Lung (tissue), 12 donors: ENCODE data around the gene PKHD1. TPM values are rescaled to one million over a fixed set of nuclear protein-coding genes. Genes with fewer than 3 reads are reported as not detected.

Experiments
- ATAC-seq: fragments of 200-7000 bp; cut with Tn5 transposase; one replicate; pipeline ENCODE4 v1.9.1; 2020; ENCODE audit warnings: moderate number of reproducible peaks; ENCODE audit not compliant: insufficient read depth, low FRiP score
- DNase-seq, 3 donors: peaks; one replicate each; pipeline ENCODE4 v3.0.0-alpha.2; 2013 to 2017
- H3K27ac ChIP-seq, 2 donors: one replicate each; pipeline ENCODE4 v1.5.1; 2013; ENCODE audit warnings: mild to moderate bottlenecking in 2 of 2, moderate library complexity in 2 of 2, control low read depth in 1 of 2, inconsistent platforms in 1 of 2, low read depth in 1 of 2, low read length in 1 of 2
- H3K27me3 ChIP-seq, 3 donors: one replicate each; pipeline ENCODE4 v1.5.1; 2013; ENCODE audit warnings: low read length in 2 of 3; ENCODE audit not compliant: control insufficient read depth in 3 of 3, insufficient read depth in 3 of 3
- H3K36me3 ChIP-seq, 4 donors: one replicate each; pipeline ENCODE4 v1.5.1; 2013; ENCODE audit warnings: low read length in 4 of 4, mild to moderate bottlenecking in 1 of 4, moderate library complexity in 1 of 4; ENCODE audit not compliant: control insufficient read depth in 4 of 4, insufficient read depth in 4 of 4
- H3K4me1 ChIP-seq, 5 donors: one replicate each; pipeline ENCODE4 v1.5.1; 2013; ENCODE audit warnings: low read length in 5 of 5, mild to moderate bottlenecking in 2 of 5, moderate library complexity in 1 of 5; ENCODE audit not compliant: control insufficient read depth in 5 of 5, insufficient read depth in 5 of 5
- H3K4me3 ChIP-seq: one replicate; pipeline ENCODE4 v1.5.1; 2013; ENCODE audit warnings: mild to moderate bottlenecking, control low read depth, moderate library complexity
- H3K9ac ChIP-seq, 2 donors: one replicate each; pipeline ENCODE4 v1.5.1; 2013; ENCODE audit warnings: low read length in 2 of 2, control low read depth in 1 of 2; ENCODE audit not compliant: insufficient read depth in 1 of 2
- H3K9me3 ChIP-seq, 4 donors: one replicate each; pipeline ENCODE4 v1.5.1; 2013; ENCODE audit warnings: low read length in 3 of 4, mild to moderate bottlenecking in 1 of 4, moderate library complexity in 1 of 4; ENCODE audit not compliant: control insufficient read depth in 4 of 4, insufficient read depth in 3 of 4
- CTCF ChIP-seq: IDR thresholded peaks from 2 replicates; pipeline ENCODE4 v1.5.1; 2012; ENCODE audit warnings: mild to moderate bottlenecking; ENCODE audit errors: control extremely low read depth, extremely low read depth
- WGBS, 2 donors: extraction: QIAGEN DNeasy Blood & Tissue Kit; methylation state at CpG; one replicate each; pipeline ENCODE4 v1.1.7; 2013; 5-methylcytosine and 5-hydroxymethylcytosine counted together
- polyA plus RNA-seq, 2 donors: library from polyadenylated mRNA; stranded (reverse); fragments of 200-250 nt; gene quantifications; one replicate each; pipeline ENCODE4 v1.2.1, GENCODE V29; 2013
- total RNA-seq, 2 donors: library from RNA; depleted of rRNA in 1 of 2; stranded (reverse); fragments of >200 nt in 1 of 2; gene quantifications; one replicate each; pipeline ENCODE4 v1.2.1, GENCODE V29; 2014 to 2021
- donor health status: control.
- donor health status: control.
- donor health status: Bipolar disorder and iron deficiency.
- donor health status: healthy.
- donor health status: DM: yes; HTN: yes; CAD: no.

The PKHD1 gene
- total and polyA plus RNA-seq, 4 donors: 0.01 to 6.1 (median 0.09) TPM

- Histone ChIP-seq H3K36me3 (no peaks in the 10 kb centered on the region), H3K27me3 (no peaks in the 10 kb centered on the region), H3K9me3 (peaks cover 0 to under 1% (median 0%) of the 10 kb centered on the region in 4 donors), H3K9ac (no peak overlapping the region), H3K4me1 (no peaks in the 10 kb centered on the region), H3K27ac (no peak overlapping the region), H3K4me3 (no peak overlapping the region)
- WGBS, 2 donors: 80 to 84% methylated on average over 1 of the region's 1 CpG
- ATAC-seq (no peak), DNase-seq (no peak)
- TF ChIP-seq CTCF: no peak
Observed at GRCh38 chr6:52117352-52117751, 29.9 kb upstream of the PKHD1 start.

- no peak for DNase-seq
- no peak overlapping the region for H3K4me3 ChIP-seq
- no peaks in the 10 kb centered on the region for H3K36me3 ChIP-seq
- peaks cover 0 to 2% (median 0%) of the 10 kb centered on the region in 4 donors for H3K9me3 ChIP-seq
- TF ChIP-seq CTCF: no peak
- ATAC-seq: no peak
- no peaks in the 10 kb centered on the region for H3K27me3 ChIP-seq
- H3K9ac ChIP-seq: no peak overlapping the region
- no peaks in the 10 kb centered on the region for H3K4me1 ChIP-seq
- H3K27ac ChIP-seq: no peak overlapping the region
Observed at GRCh38 chr6:52116605-52116948, 29.2 kb upstream of the PKHD1 start.

GRCh38 chr6:52115891-52116604, 28.6 kb upstream of the PKHD1 start:
- Histone ChIP-seq H3K36me3 (no peaks in the 10 kb centered on the region), H3K27ac (no peak overlapping the region), H3K27me3 (no peaks in the 10 kb centered on the region), H3K9me3 (peaks cover 0 to 4% (median 0%) of the 10 kb centered on the region in 4 donors), H3K4me3 (no peak overlapping the region), H3K9ac (no peak overlapping the region), H3K4me1 (no peaks in the 10 kb centered on the region)
- ATAC-seq (no peak), DNase-seq (no peak)
- TF ChIP-seq CTCF: no peak
- WGBS, 2 donors: 62 to 75% methylated on average over 3 of the region's 3 CpGs
